ENCODE measurements around the gene AGAP3. TPM values are rescaled to one million over a fixed set of nuclear protein-coding genes. Genes with fewer than 3 reads are reported as not detected.

The AGAP3 gene
- total and polyA plus RNA-seq, 4 donors, result 3.9 to 27.0 (median 17.6) TPM

DNA sequence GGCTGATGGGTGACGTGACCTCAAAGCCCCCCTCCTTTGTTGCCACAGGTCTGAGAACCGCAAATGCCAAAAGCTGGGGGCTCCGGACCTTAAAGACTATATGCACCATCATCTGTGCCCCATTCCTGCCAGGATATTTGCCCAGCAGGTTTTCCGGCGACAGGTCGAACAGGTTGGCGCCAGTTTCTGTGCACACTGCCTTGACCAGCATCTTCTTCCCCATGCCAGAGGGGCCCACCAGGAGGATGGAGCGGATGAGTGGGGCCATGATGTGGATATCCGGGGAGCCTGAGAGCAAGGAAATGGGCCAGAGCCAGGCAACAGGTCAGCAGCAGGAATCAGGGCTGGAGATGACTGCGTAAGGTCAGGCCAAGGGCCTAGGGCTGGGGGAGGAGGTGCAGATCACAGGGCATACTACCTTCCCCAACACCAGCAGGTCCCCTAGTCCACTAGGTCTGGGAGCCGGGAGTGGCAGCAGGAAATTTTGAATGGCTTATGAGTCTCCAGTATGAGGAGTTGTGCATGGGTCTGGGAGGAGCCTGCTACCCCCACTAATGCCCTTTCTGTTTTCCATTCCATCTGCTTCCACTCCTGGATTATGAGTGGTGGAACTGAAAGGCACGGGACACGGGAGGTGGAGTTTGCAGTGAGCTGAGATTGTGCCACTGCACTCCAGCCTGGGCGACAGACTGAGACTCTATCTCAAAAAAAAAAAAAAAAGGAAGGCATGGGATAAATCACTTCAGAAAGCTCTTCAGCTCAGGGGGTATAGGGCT lies 107.1 kb downstream of the AGAP3 start:
- Histone ChIP-seq H3K27ac (ENCODE audit: low read depth in 1 of 2, low read length in 2 of 2) (no peak overlapping the region), H3K4me3 (ENCODE audit: low read depth in 1 of 3, low read length in 3 of 3) (no peak overlapping the region), H3K9ac (ENCODE audit: low read depth in 1 of 2, low read length in 2 of 2) (no peak overlapping the region), H3K9me3 (ENCODE audit: control insufficient read depth in 4 of 4, low read length in 3 of 4) (no peaks in the 10 kb centered on the region), H3K36me3 (ENCODE audit: control insufficient read depth in 4 of 4, insufficient read depth in 3 of 4, low read depth in 1 of 4, low read length in 3 of 4) (no peaks in the 10 kb centered on the region), H3K27me3 (ENCODE audit: control insufficient read depth in 4 of 4, insufficient read depth in 4 of 4, low read length in 3 of 4) (peaks cover 0 to 9% (median under 1%) of the 10 kb centered on the region in 4 donors), H3K4me1 (ENCODE audit: control insufficient read depth in 4 of 4, insufficient read depth in 4 of 4, low read length in 3 of 4) (no peaks in the 10 kb centered on the region)
- DNase-seq (ENCODE audit: low spot score), result no peak
- WGBS, result 93% methylated on average over 14 of the region's 14 CpGs
- TF ChIP-seq, protein P1, sequence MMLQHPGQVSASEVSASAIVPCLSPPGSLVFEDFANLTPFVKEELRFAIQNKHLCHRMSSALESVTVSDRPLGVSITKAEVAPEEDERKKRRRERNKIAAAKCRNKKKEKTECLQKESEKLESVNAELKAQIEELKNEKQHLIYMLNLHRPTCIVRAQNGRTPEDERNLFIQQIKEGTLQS (IDR thresholded peaks at IDR 0.05), result no peak
- TF ChIP-seq FOXA2 (IDR thresholded peaks at IDR 0.05) (no peak), RXRA (IDR thresholded peaks at IDR 0.05) (no peak), GABPA (IDR thresholded peaks at IDR 0.05 in 1 of 2, conservative IDR thresholded peaks at IDR 0.05 in 1 of 2) (no peak), TAF1 (conservative IDR thresholded peaks at IDR 0.05) (no peak), EGR1 (IDR thresholded peaks at IDR 0.05; ENCODE audit: low read depth in 2 of 2) (no peak), JUND (IDR thresholded peaks at IDR 0.05) (no peak), HNF4G (IDR thresholded peaks at IDR 0.05) (no peak), REST (IDR thresholded peaks at IDR 0.05) (no peak), FOXA1 (IDR thresholded peaks at IDR 0.05) (no peak), RAD21 (IDR thresholded peaks at IDR 0.05) (no peak), CTCF (IDR thresholded peaks at IDR 0.05; ENCODE audit: low read depth, low read length, missing input control) (no peak)
- TF ChIP-seq, protein P2, sequence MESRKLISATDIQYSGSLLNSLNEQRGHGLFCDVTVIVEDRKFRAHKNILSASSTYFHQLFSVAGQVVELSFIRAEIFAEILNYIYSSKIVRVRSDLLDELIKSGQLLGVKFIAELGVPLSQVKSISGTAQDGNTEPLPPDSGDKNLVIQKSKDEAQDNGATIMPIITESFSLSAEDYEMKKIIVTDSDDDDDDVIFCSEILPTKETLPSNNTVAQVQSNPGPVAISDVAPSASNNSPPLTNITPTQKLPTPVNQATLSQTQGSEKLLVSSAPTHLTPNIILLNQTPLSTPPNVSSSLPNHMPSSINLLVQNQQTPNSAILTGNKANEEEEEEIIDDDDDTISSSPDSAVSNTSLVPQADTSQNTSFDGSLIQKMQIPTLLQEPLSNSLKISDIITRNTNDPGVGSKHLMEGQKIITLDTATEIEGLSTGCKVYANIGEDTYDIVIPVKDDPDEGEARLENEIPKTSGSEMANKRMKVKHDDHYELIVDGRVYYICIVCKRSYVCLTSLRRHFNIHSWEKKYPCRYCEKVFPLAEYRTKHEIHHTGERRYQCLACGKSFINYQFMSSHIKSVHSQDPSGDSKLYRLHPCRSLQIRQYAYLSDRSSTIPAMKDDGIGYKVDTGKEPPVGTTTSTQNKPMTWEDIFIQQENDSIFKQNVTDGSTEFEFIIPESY (IDR thresholded peaks at IDR 0.05), result no peak
- TF ChIP-seq, protein P3, sequence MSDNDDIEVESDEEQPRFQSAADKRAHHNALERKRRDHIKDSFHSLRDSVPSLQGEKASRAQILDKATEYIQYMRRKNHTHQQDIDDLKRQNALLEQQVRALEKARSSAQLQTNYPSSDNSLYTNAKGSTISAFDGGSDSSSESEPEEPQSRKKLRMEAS (IDR thresholded peaks at IDR 0.05), result no peak

Other genes with a start within 250 kb of the AGAP3 start
- under 1 TPM in 1 of 2 donors, not detected in 1; 0.08 TPM for gene AOC1, start 234.0 kb upstream of the AGAP3 start, total RNA-seq
- gene AOC1, start 234.0 kb upstream of the AGAP3 start, polyA plus RNA-seq, result under 1 TPM in 1 of 2 donors, not detected in 1; 0.01 TPM
- gene KCNH2, start 108.2 kb upstream of the AGAP3 start, total RNA-seq, result 10 to 100 TPM in 1 of 2 donors, under 1 TPM in 1; 0.33 to 74.6 TPM
- gene KCNH2, start 108.2 kb upstream of the AGAP3 start, polyA plus RNA-seq, result under 1 TPM in 1 of 2 donors, not detected in 1; 0.18 TPM
- 1 to 10 TPM; 5.4 to 6.1 TPM for gene NOS3, start 95.5 kb upstream of the AGAP3 start, total RNA-seq
- 1 to 10 TPM; 1.6 to 4.9 TPM for gene NOS3, start 95.5 kb upstream of the AGAP3 start, polyA plus RNA-seq
- gene ATG9B, start 62.0 kb upstream of the AGAP3 start, total RNA-seq, result not detected
- gene ATG9B, start 62.0 kb upstream of the AGAP3 start, polyA plus RNA-seq, result under 1 TPM in 1 of 2 donors, not detected in 1; 0.61 TPM
- gene ABCB8, start 58.0 kb upstream of the AGAP3 start, total RNA-seq, result 10 to 100 TPM; 12.4 to 28.3 TPM
- 10 to 100 TPM; 16.7 to 30.2 TPM for gene ABCB8, start 58.0 kb upstream of the AGAP3 start, polyA plus RNA-seq
- 1 to 10 TPM in 1 of 2 donors, under 1 TPM in 1; 0.05 to 1.0 TPM for gene ASIC3, start 37.9 kb upstream of the AGAP3 start, total RNA-seq
- gene ASIC3, start 37.9 kb upstream of the AGAP3 start, polyA plus RNA-seq, result under 1 TPM; 0.22 to 0.55 TPM
- 1 to 10 TPM; 4.0 to 8.8 TPM for gene CDK5, start 28.6 kb upstream of the AGAP3 start, total RNA-seq
- gene CDK5, start 28.6 kb upstream of the AGAP3 start, polyA plus RNA-seq, result 1 to 10 TPM; 6.0 to 9.0 TPM
- 10 to 100 TPM; 27.5 to 73.2 TPM for gene SLC4A2, start 26.9 kb upstream of the AGAP3 start, total RNA-seq
- 10 to 100 TPM; 72.0 to 98.8 TPM for gene SLC4A2, start 26.9 kb upstream of the AGAP3 start, polyA plus RNA-seq
- 10 to 100 TPM; 31.1 to 62.8 TPM for gene FASTK, start 5.7 kb upstream of the AGAP3 start, total RNA-seq
- gene FASTK, start 5.7 kb upstream of the AGAP3 start, polyA plus RNA-seq, result 10 to 100 TPM; 33.9 to 53.4 TPM
- gene TMUB1, start 3.0 kb upstream of the AGAP3 start, total RNA-seq, result 10 to 100 TPM; 15.1 to 28.9 TPM
- gene TMUB1, start 3.0 kb upstream of the AGAP3 start, polyA plus RNA-seq, result 10 to 100 TPM; 32.0 to 51.7 TPM
- gene GBX1, start 81.2 kb downstream of the AGAP3 start, total RNA-seq, result not detected
- not detected for gene GBX1, start 81.2 kb downstream of the AGAP3 start, polyA plus RNA-seq
- not detected for gene ASB10, start 100.8 kb downstream of the AGAP3 start, total RNA-seq
- not detected for gene ASB10, start 100.8 kb downstream of the AGAP3 start, polyA plus RNA-seq
- not detected for gene H2BK1, start 124.0 kb downstream of the AGAP3 start, total RNA-seq
- not detected for gene H2BK1, start 124.0 kb downstream of the AGAP3 start, polyA plus RNA-seq
- gene ABCF2, start 140.7 kb downstream of the AGAP3 start, total RNA-seq, result 10 to 100 TPM; 11.2 to 15.6 TPM
- gene ABCF2, start 140.7 kb downstream of the AGAP3 start, polyA plus RNA-seq, result 1 to 10 TPM; 6.3 to 9.9 TPM
- 10 to 100 TPM; 16.7 to 19.7 TPM for gene CHPF2, start 146.0 kb downstream of the AGAP3 start, total RNA-seq
- gene CHPF2, start 146.0 kb downstream of the AGAP3 start, polyA plus RNA-seq, result 10 to 100 TPM in 1 of 2 donors, 1 to 10 TPM in 1; 4.1 to 19.5 TPM
- 1 to 10 TPM; 2.1 to 5.6 TPM for gene SMARCD3, start 162.2 kb downstream of the AGAP3 start, total RNA-seq
- 1 to 10 TPM; 1.8 to 2.2 TPM for gene SMARCD3, start 162.2 kb downstream of the AGAP3 start, polyA plus RNA-seq